NCI-H2081 treated with DMSO at 0.1 percent for 48 hours (cell line): Measurements from ENCODE around the gene POLA2.
"Not testable (repeated sequence)": the region's sequence is repeated elsewhere in the genome, so short reads cannot be mapped to it uniquely, and the experiment has no call there.

Experiments used
- DNase-seq: peaks from one replicate; lab custom pipeline; 2025; lab: John Stamatoyannopoulos, UW

The POLA2 gene, protein sequence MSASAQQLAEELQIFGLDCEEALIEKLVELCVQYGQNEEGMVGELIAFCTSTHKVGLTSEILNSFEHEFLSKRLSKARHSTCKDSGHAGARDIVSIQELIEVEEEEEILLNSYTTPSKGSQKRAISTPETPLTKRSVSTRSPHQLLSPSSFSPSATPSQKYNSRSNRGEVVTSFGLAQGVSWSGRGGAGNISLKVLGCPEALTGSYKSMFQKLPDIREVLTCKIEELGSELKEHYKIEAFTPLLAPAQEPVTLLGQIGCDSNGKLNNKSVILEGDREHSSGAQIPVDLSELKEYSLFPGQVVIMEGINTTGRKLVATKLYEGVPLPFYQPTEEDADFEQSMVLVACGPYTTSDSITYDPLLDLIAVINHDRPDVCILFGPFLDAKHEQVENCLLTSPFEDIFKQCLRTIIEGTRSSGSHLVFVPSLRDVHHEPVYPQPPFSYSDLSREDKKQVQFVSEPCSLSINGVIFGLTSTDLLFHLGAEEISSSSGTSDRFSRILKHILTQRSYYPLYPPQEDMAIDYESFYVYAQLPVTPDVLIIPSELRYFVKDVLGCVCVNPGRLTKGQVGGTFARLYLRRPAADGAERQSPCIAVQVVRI

DNA sequence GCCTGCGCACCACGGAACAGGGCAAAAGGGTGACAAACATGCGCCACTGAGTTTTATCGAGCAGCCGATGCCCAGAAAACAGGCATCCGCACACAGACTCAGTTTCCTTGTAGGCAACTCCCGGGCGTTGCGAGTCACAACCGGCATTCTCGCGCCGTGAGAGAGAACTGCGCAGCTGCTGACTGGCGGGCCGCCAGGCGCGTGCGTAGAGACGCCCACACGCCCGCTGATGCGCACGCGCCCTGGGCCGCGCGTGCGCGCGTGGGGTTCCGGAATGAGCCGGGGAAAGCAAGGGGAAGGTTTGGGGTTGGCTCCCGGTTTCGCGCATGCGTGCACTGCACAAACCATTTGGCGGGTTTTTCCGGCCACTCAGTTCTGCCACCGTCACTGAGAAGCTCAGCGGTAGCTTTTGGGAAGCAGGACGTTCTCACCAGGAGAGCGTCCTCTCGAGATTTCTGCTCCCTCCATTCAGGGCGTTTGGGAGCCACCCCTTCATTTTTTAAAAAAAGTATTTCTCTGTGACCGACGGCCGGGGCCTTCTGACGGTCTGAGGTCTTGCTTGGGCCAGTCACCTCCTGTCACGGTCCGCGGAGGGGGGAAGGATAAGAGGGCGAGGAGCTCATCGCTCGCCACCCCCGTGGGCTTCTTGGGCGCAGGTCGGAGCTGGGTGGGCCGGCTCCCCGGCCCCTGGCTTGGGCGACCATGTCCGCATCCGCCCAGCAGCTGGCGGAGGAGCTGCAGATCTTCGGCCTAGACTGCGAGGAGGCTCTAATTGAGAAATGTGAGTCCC lies at the start of gene POLA2:
POLA2 (plus strand) TSS at position 372 of the 790 bp plus-strand sequence; CDS start at position 703, 331 bp downstream.
- DNase-seq: peak; percentile 79

DNA sequence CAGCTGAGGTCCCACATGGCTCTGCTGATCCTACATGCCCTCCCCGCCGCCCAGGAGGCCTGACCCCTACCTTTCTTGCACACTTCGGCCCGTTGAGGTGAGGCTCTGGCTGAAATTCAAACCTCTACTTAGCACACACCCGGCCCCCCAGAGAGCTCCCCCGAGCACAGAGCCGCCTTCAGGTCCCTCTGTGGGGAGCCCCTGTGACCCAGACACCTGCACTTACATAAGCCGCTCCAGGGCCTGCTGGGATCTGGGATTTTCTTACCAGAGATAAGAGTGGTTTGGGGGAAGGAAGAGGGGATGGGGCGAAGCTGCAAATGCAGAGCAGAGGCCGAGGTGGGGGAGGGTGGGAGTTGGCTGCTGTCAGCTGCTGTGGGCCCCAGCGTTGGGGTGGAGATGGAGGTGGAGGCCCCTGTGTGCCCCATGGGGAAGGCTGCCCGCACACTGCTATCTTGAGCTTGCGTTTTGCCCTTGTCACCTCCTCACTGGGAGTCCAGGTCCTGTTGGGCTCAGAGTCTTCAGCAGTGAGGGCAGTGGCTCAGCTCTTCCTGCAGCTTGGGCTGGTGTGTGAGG lies 49.4 kb upstream of the POLA2 start:
- DNase-seq: no peak

DNA sequence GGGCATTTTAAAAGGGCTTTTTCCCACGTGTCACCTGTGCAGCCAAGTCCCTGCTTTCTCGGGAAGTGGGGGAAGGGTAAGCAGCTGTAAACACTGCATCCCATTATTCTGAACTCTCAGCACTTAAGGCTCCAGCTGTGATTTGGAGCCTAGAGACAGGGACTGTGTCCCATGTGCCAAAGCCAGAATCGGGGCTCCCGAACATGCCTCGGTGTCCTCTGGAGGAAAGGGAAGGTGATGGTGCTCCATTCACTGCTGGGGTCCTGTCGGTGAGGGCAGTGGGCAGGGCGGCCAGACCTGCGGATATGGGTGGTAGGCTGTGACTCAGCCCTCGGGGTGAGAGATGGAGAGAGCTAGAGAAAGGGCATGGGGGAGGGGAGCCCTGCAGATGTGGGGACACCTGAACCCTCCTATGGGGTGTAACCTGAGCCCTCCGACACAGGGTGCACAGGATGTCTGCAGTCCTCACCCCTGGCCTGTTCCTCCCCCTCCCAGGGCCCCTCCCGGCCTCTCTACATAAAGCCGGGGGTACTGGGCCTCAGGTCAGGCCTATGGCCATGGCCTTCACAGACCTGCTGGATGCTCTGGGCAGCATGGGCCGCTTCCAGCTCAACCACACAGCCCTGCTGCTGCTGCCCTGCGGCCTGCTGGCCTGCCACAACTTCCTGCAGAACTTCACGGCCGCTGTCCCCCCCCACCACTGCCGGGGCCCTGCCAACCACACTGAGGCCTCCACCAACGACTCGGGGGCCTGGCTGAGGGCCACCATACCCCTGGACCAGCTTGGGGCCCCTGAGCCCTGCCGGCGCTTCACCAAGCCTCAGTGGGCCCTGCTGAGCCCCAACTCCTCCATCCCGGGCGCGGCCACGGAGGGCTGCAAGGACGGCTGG lies 48.2 kb upstream of the POLA2 start:
- no peak for DNase-seq

DNA sequence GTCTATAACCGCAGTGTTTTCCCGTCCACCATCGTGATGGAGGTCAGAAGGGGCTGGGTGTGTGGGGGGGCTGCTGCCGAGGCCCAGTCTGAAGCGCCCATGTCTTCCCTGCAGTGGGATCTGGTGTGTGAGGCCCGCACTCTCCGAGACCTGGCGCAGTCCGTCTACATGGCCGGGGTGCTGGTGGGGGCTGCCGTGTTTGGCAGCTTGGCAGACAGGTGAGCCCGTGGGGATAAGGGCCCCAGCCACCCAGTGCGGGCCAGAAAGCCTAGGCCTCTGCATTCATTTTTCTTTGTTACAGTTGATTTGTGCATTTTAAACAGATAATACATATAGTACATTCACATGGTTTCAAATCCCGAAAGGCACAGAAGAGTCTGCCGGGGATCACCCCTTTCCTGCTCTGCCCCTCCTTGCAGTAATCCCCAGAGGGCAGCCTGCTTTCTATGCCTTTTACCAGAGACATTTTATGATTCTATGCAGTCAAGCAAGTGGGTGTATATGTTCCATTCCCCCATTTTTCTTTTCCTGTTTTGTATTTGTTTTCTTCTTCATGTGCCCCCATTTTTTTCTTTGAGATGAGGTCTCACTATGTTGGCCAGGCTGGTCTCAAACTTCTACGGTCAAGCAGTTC lies 47.4 kb upstream of the POLA2 start:
- no peak for DNase-seq

DNA sequence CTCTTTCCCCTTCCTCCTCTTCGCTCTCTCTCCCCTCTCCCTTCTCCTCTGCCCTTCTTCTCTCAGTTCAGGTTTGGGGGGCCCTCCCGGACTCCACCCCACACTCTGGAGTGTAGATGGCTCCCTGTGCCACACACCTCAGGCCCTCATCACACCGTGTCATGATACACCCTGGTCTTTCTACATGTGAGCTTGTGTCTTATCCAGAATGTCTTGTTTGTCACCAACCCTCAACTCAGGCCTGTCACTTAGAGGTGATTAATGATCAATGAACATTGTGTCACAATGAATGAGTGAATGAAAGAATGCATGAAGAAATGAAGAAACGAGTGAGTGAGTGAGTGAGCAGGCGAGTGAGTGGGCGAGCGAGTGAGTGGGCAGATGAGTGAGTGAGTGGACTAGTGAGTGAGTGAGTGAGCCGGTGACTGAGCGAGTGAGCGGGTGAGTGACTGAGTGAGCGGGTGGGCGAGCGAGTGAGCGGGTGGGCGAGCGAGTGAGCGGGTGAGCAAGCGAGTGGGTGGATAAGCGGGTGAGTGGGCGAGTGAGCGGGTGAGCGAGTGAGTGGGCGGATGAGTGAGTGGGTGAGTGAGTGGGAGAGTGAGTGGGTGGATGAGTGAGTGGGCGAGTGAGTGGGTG lies 46.2 kb upstream of the POLA2 start:
- no peak for DNase-seq

DNA sequence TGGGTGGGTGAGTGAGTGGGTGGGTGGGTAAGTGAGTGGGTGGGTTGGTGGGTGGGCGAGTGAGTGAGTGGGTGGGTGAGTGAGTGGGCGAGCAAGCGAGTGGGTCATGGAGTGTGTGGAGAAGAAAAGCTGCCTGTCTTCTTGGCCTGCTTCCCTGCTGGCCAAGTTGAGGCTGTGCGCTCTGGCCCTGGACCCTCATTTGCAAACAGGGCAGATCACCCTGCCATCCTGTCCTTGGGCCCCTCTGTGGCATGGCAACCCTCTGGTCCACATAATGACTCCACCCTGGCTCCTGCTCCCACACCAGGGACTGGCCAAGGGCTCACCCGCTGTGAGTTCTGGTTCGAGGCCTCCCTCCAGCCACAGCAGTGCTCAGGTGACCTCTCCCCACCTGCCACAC lies 44.9 kb upstream of the POLA2 start:
- no peak for DNase-seq

DNA sequence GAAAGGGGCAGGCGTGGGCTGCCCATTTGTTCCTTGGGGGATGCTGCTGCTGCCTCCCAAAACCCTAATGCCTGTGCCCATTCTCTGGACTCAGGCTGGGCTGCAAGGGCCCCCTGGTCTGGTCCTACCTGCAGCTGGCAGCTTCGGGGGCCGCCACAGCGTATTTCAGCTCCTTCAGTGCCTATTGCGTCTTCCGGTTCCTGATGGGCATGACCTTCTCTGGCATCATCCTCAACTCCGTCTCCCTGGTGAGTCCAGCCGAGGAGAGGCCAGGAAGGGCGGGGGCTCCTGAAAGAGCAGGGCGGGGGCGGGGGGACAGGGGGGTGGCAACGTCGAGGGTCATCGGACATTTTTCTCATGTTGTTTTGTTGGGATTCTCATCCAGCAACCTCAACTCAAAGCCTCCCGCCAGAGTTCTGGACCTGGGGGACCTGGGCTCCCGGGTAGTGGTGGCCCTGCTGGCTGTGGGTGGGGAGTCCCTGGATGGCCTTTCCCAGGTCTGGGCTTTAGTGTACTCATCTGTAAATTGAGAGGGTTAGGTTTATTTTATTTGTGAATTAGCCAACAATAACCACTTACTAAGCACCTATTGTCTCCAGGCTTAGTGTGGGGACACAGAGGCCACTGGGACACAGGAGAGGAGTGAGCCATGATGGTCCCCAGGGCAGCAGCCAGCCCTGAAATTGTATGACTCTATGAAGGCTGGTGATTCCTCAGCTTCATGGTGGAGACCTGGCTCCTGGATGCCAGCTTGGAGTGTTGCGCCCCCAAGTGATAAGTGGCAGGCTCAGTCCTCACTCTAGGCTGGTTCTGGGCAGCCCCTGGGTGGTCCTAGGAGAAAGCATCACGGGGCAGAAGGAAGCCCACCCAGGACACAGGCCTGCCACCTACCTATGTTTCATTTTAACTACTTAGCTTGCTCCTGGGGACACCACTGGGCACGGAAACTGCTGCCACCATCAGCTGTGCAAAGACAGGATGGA lies 44.0 kb upstream of the POLA2 start:
- DNase-seq: no peak

DNA sequence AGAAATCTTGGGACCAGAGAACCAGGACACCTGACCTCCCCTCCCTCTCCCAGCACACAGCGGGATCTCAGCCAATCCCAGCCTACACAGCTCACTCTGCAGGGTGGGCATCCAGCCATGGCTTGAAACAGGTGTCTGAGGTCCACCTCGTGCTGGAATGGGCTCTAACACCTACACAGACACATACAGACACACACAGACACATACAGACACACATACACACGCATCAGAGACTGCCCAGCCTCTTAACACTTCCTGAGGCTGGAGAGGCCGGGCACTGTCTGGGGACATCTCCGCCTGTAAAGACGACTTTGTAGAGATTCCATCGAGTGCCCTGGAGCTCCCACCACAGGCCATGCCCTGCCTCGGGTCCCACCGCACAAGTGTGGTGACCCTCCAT lies 43.3 kb upstream of the POLA2 start:
- DNase-seq: no peak

DNA sequence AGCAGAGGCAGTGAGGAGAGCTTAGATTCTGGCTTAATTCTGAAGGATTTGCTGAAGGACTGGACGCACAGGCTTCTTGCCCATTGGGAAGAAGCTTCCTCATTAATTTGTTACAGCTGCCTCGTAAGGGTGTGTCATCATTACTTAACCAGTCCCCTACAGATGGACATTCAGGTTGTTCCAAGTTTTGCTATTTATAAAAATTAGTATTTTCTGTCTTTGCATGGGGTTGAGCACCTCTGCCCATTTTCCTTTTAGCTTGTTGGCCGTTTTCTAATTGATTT lies 41.9 kb upstream of the POLA2 start:
- DNase-seq: no peak

DNA sequence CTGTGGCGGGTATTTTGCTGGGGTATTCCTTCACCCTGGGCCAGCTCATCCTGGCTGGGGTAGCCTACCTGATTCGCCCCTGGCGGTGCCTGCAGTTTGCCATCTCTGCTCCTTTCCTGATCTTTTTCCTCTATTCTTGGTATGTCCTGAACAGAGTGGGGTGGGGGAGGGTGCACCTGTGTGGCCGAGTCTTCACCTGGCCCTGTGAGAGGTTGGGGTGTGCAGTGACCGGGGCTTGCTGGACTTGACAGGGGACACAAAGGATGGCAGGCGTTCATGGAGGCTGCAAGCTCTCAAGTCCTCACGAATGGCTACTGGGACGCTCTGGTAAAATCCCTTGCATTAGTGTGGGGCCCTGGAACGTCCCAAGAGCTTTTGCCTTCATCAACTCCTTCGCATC lies 40.7 kb upstream of the POLA2 start:
- no peak for DNase-seq

DNA sequence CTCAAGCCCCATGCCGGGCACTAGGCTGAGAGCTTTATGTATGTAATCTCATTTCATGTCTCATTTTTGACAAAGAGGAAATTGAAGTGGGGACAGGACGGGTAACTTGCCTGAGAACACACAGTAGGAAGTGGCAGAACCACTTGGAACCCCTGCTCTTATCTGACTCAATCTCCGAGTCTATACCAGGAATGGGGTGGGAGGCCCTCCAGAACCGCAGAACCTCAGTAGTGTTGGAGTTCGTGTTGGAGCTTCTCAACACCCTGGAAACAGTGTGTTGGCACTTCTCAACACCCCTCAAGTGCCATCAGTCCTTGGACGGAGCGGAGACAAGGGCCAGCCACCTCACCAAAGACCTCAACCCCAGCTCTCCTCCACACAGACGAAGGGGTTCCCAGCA lies 38.8 kb upstream of the POLA2 start:
- no peak for DNase-seq

DNA sequence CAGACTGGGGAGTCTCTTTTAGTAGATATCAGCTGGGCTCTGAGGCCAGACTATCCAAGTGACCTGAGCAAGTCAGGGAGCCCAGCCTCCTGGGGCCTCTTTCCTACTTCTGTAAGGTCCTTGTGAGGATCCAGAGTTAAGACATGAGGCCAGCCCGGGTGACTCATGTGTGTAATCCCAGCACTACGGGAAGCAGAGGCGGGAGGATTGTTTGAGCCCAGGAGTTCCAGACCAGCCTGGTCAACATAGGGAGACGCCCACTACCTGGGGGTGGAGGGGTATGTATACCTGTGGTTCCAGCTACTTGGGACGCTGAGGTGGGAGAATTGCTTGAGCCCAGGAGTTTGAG lies 36.9 kb upstream of the POLA2 start:
- DNase-seq: no peak

DNA sequence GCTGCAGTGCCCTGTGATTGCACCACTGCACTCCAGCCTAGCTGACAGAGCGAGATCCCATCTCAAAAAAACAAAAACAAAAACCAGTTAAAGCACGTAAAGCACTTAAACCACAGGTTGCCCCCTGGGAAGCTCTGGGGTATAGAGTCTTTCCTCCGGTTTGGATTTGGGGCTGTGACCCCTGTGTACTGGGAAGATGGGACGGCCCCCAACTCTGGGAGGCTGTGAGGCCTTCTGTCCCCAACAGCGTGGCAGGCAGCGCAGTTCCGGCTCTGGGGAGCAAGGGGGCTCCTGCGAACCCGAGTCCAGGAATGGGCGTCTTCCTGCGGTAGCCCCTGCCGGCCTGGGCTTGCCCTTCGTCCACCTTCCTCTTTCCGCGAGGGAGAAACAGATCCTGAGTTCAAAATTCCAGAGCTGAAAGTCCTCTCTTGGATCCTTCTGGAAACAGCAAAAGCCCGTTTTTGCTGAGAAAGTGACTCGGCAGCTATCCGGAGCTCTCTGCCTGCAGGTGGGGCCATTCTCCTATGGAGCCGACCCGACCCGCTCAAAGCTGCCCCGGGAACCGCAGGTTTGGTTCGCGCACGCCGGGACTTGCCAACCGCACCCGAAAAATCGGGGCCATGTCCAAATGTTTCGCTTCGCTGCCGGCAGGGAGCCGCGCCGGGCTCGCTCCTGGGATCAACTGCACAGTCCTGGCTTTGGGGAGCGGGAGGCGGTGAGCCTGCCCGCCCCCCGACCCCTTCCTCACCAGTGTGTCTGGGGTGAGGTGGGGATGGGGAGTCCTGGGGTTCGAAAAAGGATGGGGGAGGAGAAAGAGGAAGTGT lies 36.3 kb upstream of the POLA2 start:
- no peak for DNase-seq

DNA sequence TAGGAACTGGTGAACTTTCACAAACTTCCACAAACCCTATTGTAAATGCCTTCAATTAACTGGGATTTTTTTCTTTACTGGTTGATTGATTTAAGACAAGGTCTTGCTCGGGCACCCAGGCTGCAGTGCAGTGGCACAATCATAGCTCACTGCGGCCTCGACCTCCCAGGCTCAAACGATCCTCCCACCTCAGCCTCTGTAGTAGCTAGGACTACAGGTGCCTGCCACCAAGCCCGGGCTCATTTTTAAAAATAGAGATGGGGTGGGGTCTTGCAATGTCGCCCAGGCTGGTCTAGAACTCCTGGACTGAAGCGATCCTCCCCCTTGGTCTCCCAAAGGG lies 35.7 kb upstream of the POLA2 start:
- DNase-seq: no peak

DNA sequence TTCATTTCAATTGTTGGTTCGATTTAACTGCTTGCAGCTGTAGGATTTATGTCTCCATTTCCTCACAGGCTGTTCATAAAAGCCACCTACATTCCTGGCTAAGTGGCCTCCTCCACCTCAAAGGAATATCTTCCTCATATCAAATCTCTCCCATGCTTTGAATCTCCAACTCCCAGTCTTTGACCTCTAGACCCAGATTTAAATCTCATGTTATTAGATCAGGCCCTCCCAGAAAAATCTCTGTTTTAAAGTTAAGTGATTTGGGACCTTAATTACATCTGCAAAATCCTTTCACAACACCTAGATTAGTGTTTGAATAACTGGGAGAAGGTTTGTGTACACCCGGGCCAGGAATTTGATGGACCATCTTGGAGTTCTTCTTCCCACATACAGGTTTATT lies 33.9 kb upstream of the POLA2 start:
- DNase-seq: no peak

DNA sequence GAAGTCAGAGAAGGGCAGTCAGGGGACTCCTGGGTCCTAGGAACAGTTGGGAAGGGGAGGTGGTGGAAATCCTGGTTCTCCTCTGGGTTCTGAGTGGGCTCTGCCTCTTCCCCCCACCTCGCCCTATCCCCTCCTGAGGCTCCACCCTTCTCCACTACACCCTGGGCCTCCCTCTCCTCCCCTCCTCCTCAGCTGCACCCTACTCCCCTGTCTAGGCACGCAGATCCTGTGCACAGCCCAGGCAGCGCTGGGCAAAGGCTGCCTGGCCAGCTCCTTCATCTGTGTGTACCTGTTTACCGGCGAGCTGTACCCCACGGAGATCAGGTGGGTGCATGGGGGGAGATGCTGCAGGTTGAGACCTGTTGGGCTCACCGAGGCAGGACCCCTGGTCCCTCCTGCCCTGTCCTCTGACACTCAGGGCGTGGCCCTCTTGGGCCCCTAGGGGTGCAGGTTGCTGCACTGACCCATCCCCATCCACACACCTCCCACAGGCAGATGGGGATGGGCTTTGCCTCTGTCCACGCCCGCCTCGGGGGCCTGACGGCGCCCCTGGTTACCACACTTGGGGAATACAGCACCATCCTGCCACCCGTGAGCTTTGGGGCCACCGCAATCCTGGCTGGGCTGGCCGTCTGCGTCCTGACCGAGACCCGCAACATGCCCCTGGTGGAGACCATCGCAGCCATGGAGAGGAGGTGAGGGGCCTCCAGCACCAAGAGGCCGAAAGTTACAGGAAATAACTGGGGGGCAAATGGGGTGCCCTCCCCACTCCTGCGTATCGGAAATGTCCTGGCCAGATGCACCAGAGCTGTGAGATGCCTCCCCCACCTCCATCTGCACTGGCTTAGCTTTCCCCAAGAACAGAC lies 25.3 kb upstream of the POLA2 start:
- no peak for DNase-seq

DNA sequence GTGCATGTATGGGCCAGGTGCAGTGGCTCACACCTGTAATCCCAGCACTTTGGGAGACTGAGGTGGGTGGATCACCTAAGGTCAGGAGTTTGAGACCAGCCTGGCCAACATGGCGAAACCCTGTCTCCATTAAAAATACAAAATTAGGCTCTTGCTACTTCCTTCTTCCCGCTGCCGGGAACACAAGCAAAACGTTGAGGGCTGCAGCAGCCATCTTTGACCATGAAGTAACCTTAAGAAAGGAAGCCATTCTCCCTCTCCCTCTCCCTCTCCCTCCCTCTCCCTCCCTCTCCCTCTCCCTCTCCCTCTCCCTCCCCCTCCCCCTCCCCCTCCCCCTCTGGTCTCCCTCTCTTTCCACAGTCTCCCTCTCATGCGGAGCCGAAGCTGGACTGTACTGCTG lies 23.5 kb upstream of the POLA2 start:
- DNase-seq: not testable (repeated sequence)

DNA sequence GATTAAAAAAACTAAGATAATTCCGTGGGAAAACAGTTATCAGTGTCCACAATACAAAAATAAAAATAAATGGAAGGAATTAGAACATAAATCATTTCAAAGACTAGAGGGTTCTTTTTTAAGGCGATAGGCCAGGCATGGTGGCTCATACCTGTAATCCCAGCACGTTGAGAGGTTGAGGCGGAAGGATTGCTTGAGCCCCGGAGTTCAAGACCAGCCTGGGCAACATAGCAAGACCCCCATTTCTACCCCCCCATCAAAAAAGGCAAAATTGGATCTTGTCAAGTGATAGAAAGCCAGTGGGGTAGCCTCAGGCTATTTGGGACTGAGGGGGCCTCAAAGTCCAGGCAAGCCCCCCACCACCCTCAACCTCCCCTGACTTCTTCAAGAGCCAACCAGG lies 20.6 kb upstream of the POLA2 start:
- DNase-seq: no peak
